HG03060 (cell line): ENCODE measurements around the gene PLA2G4E.

Source experiments
- ATAC-seq: cut with Tn5 transposase; IDR thresholded peaks from one replicate; pipeline ENCODE4 v1.9.1; 2021; ENCODE audit warnings: low read depth, moderate number of reproducible peaks; ENCODE audit not compliant: unreplicated experiment

Gene PLA2G4E

DNA sequence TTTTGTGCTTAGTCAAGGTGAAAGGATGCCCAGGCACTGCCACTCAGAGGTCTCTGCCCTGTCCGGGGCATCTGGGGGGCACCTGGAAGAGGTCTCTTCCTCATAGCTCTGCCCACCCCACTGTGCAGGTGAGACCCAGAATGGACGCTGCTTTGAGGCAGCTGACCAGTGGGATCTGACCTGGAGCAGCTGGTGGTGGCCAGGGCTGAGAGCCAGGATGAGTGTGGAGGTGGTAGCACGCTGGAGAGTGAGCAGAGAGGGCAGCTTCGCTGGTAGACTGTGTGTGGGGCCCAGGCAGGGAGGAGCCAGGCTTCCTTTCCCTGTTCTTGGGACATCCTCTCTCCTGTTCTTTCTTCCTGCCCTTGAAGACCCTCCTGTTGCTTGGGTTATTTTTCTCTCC, 32.2 kb upstream of the PLA2G4E start:
- ATAC-seq = no peak

DNA sequence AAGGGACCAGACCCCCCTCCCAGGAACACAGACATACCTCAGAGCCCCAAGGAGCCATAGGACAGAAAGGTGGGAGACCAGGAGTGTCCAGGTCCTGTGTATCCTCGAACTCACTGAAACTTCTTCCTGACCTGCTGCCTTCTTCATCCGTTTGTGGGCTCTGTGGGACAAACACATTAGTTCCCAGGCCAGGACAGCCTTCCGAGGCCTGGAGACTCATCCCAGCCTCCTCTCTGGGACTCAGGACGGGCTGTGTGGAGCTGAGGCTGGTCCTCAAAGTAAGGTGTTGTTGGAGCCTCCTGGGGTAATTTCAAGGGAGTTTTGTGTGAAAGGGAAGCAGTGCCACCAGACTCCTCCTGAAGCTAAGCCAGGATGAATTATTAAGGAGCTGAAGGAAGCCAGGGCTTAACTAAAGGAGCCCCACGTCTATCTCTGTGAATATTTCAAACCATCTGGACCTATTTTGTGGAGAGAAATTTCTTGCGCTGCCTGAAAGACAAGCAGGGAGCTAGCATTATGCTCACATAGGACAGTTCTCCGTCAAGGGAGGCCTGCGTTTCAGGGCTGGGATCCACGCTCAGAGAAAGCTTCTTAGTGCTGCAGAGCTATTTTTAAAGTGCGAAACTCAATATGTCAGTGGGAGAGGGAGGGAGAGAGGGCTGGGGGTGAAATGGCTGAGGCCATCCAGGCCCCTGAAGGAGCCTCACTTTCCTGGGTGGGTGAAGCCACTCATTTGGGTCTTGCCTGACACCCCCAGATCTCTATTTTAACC, 29.8 kb upstream of the PLA2G4E start:
- ATAC-seq = no peak

DNA sequence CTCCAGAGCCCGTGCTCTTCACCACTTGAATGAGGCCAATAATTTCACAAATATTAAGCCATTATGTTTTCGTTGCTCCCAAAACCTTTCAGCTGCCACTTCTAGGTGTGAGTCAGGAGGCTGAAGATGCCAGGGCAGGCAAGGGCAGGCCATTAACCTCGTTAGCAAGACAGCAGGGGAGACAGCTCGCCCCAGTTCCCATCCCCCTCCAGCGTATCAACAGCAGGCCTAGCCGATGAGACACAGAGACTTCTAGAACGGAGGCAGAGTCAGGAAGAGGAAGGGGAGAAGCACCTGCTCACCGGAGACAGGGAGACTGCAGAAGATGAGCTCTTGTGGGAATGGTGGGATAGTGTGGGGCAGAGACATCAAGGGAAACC, 28.0 kb upstream of the PLA2G4E start:
- no peak for ATAC-seq

DNA sequence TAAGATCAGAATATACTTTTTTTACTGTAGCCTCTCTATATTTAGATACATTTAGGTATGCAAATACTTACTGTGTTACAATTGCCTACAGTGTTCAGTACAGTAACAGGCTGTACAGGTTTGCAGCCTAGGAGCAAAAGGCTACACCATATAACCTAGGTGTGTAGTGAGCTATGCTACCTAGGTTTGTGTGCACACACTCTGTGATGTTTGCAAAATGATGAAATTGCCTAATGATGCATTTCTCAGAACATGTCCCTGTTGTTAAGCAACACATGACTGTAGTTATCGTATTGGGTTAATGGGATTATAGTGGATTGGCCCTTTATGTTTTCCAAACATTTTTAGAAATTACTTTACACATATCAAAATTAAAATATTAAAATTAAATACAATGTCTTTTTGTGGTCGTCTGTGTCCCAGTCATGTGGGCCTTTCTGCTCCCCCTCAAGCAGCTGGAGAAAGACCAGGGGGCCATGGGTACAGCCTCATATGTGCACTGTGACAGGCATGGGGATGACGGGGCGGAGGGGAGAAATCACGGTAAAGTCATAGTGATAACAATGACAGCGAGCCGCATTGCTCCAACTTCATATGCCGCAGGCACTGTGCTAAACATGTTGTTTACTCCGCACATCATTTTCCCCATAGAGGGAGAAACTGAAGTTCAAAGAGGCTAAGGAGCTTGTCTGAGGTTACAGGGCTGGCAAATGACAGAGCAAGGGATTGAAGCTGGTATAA, 27.4 kb upstream of the PLA2G4E start:
- ATAC-seq = no peak

DNA sequence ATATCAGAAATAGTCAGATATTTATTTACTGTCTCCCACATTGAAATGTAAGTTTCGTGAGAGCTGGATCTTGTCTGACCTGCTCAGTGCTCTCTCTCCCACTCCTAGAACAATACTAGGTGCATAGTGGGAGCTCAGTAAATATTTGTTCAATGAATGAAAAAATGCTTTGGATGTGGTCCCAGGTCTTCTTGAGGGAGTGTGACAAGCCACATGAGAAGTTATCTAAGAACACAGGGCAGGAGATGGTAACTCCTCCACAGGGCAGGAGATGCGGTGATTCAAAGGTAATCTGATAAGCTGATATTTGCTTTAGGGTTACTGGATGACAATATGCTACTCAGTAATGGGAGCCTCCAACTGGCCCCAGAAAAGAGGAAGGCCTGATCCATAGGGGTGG, 25.8 kb upstream of the PLA2G4E start:
- ATAC-seq = no peak

DNA sequence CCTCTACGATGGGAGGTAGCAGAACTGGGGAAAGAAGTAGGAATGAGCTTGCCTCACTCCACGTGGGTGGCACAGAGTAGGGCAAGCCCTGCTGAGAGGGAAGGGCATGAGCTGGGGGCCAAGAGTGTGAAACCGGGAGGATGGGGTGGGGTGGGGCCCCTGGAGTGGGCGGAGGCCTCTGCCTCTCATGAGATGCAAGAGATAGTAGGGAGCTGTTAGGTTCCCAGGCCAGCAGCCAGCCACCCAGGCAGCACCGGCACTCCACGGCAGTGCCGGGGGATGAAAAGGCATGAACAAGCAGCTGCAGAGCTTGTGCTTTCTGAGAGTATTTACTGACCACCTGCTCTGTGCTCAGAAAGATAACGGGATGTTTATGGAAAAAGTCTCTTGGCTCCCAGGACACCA, 24.4 kb upstream of the PLA2G4E start:
- ATAC-seq = no peak

DNA sequence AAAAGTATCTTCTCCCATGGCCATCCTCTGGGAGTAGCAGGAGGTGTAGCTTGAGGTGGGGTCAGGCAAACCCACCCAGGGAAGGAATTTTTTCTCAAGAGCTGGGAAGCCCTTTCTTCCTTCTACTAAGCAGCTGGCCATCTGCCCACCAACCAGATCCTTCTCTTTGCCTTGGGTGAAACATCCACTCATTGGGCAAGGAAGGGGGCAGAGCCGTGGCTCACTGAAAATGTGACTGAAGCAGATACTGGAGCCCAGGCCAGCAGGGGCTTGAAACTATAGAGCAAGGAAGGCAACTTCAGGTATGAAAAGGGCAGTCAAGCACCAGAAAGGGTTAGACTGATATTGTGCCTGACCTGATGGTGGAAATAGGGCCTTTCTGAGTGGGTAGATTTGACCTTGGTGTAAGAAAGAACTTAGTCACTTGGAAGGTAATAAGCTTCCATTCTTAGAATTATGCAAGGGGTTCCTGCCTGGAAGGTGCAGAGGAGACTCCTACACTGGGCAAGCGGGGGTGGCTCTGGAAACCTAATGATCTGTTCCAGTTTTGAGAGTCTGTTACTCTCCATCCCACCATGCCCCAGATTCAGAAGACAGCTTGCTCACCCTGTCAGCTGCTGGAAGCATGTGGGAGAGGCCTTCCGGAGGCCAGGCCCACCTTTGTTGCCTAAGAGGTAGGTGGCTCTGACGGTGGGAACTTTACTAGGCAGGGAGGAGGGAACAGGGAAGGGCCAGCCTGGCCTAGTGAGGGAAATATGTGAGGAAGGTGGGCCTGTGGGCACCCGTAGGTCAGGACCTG, 22.0 kb upstream of the PLA2G4E start:
- no peak for ATAC-seq

DNA sequence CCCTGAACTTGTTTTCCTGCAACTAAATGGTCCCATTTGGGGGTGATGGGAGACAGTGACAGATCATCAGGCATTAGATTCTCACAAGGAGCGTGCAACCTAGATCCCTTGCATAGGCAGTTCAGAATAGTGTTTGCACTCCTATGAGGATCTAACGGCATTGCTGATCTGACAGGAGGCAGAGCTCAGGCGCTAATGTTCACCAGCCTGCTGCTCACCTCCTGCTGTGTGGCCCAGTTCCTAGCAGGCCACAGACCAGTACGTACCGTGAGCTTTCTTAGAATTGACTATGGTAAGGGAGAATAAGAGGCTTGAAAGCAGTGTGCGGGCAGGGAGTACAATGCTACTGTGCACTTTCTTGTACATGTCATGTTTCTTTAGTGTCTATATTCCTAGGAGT, 17.6 kb upstream of the PLA2G4E start:
- ATAC-seq = no peak

DNA sequence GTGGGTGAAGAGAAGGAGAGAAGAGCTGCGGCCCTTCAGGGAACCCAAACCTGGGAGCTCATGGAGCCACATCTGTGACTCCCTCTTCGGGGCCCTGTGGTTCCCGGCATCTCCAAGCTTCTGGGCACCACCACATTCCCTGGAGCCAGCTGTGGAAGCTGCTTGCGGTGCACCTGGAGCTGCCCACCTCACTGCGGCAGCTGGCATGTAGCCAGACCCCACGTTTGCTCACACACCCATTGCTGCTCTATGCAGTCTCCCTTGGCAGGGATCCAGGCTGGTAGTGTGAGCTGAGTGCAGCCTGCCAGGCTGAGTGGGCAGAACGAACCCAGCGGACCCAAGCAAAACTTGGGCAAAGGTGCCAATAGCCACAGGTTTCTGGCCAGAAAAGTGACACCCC, 16.8 kb upstream of the PLA2G4E start:
- ATAC-seq = no peak

DNA sequence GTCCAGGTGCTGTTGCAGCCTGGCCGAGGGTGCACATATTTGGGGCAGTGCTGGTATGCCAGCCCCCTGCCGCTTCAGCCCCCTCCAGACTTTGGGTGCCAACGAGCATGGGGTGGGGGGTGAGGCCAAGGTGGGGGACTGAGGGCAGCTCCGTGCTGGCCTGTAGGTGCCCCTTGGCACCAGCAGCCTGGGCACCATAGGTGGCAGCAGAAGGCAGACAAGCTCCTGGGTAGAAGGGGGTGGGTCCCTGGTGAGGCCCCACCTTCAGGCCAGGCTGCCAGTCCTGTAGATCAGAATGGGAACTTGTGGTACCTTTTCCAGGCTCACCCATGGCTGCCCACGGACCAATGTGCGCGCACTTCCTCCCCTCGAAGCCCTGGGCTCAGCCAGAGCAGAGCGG, 16.1 kb upstream of the PLA2G4E start:
- no peak for ATAC-seq

DNA sequence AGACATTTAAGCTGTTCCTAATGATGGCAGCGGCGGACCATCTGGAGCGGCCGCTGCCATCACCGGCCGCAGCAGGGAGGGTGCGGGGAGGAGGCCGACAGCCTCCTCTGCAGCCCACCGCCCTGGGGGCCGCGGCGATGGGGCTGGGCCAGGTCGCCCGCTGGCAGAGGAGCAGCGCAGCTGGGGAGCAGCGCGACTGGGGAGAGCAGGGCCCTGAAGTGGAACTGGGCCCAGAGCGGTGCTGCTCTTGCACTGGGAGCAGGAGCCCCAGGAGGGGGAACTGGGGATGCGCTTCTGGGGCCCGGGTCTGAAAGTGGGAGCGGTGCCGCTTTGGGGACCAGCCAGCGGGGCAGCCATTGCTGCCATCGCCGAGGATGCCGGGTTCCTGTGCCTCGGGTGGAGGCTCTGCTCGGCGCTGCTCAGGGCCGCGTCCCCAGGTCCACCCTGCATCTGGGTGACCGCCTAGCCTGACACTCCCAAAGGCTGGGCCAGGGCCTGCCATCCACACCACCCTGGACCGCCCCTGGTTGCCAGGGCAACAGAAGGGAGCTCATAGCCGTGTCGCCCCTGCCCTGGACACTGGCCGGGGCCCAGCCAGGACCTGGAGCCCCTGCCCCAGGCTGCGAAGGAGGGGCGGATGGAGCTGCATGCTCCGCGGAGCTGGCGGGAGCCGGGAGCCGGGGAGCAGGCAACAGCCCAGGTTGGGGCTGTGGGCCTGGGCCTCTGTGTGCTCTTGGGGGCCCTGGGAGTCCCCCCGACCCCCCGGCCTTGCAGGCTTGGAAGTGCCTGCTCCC, 15.5 kb upstream of the PLA2G4E start:
- ATAC-seq = no peak

DNA sequence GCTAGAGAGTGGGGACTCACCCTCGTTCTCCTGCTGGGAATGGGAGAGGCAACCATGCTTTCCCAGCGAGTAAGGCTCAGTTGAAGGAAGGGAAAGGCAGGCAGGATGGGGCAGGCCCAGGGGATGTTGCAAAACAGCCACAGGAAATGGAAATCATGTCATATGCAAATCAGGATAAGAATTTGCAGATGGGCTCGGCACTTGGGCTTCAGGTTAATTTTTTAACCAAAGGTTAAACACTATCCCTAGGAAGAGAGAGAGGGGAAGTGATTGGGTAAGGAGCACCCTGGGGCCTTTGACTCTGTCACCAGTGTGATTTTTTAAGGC, 14.6 kb upstream of the PLA2G4E start:
- no peak for ATAC-seq

DNA sequence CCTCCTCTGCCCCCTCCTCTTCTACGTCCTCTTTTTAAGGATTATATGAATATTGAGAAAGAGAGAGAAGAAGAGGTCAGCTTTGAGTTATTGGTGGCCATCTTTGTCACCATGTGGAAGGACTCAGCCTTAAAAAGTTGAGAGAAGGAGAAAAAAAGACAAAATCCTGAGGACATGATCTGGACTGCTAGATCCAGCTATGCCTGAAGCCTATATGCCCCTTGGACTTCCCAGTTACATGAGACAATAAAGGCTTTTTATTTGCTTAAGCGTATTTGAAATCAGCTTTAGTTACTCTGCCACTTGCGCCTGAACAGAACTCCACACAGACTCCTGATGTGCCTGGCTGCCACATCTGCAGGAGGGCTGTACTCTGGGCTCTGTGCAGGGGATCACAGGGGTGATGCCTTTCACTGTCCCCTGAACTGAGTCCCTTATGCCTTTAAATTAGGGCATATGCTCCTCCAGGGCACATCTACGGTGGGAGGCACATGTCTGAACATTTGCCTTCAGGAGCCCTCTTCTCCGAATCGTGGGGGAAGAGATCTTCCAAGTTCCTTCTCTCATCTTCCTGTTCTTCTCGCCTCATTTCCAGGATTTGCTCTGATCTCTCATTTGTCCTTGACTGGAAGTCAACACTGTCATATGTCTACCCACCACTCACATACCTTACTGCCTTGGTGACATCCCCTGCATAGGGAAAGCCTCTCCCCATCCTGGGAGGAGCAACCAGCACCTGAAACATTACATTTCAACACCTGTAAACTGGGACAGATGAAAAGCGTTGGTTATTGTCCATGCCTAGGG, 14.0 kb upstream of the PLA2G4E start:
- no peak for ATAC-seq

DNA sequence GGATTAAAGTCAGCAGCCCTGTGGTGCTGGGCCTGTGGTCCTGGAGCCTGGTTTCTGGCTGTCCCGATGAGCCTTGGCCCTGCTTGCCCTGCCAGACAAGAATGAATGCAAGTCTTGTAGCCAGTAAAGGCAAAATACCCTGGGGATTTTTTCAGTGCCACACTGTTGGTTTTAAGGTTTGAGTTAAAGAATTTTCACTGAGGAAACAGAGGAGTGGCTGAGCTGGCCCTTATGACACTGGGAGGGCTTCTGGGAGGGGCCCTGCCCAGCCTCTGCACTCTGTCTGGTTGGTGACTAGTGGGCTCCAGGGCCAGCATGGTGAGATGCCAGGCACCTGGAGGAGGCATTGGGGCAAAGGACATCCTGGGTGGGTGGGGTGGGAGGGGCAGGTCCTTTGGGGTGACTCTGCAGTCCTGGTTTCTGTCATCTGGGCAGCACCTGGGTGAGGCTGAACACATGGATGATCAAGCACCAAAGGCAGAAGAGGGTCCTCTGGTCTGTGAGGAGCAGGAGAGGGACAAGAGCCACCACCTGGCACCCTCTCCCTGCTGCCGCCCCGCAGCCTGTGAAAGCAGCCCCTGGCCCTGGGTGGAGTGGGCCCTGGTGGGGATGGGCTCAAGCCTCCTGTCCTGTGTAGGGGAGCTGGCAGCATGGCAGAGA, 12.5 kb upstream of the PLA2G4E start:
- ATAC-seq = no peak

DNA sequence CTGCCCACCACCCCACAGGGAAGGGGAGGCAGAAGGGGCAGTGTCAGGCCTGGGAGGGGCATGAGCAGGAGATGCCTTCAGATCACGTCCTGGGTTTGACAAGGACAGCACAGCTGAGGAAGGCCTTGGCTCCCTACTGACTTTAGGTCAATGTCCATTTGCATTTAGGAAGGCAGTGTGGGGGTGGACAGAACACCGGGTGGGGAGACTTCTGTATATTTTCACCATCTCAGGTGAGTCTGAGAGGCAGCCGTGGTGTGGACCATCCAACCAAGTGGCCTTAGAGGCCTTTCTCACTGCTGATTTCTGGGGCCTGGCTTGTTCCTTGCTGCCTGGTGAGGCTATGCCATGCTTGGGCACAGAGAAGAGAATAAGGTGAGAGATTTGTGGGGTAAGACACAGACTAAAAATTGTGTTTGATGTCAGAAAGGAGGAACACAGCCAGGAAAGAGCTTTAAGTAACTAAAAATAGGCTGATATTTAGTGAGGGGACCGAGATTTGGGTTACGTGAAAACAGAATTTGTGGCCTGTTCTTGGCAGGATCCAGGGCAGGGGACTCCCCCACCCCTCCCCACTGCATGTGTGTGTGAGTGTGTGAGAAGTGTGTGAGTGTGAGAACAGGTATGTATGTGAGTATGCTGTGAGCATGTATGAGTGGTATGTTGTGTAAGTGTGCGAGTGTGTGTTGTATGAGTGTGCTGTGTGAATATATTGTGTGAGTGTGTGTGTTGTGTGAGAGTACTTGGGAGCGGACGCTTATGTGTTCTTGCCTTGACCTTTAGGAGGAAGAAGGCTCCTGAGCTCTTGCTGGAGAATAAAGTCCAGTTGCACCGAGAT, 11.8 kb upstream of the PLA2G4E start:
- no peak for ATAC-seq

DNA sequence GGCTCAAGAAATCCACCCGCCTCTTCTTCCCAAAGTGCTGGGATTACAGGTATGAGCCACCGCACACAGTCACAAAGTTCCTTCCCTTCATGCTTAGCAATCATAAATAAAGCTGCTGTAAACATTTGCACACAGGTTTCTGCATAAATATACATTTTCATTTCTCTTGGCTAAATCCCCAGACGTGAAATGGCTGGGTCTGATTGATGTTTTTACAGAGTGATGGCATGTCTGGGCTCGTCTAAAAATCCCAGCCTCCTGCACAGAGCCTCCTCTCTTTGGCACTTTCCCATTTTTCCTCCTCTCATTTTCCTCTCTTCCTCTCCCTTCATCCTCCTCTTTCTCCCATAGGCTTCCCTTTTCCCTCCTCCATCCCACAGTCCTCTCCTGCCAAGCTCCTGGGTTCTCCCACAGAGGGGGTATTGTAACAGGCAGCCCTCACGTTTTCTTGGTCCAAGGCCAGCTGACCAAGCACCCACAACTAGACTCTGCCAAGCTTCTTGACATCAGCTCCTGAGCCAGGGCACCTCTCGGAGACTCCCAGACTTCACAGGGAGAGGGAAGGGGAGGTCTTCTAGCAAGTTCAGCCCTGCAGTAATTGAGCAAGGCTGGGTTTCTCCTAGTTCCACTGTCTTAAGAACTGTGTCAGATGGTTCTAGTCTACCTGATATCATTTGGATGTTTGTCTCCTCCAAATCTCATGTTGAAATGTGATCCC, 10.5 kb upstream of the PLA2G4E start:
- ATAC-seq = no peak

DNA sequence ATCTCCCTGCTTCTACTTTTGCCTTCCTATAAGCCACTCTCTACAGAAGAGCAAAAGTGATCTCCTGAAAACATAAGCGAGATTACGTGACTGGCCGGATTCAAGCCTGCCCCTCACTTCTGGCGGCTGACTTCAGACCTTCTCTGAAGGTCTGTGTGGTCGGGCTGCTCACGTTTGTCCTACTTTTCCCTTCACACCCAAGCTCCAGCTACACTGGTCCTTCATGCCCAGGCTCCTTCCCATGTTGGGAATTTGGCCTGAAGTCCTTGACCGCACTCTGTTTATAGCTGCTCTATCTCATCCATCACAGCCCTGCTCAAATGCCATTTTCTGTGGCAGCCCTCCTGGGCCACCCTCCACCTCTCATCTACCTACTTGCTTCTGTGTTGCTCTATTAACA, 6.7 kb upstream of the PLA2G4E start:
- no peak for ATAC-seq

DNA sequence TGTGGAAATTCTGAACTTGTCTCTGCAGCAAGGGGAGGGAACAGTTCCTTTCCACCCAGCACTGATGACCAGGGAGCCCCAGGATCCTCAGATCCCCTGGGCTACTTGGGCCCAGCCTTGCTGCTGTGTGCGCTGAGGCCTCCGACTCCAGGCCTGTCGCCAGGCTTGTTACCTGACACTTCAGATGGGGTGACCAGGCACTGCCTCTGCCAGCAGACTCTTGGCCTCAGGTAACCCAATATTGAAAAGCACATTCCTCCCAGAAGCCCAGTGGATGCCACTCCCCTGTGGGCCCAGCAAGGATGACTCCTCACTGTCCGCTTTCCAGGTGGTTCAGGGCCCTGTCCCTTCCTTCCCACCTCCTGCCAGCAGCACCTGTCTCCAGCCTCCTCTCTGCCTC, 3.5 kb upstream of the PLA2G4E start:
- ATAC-seq = no peak
